Colonic mucosa (tissue), 4 donors: ENCODE data around the gene CD19. TPM values are rescaled to one million over a fixed set of nuclear protein-coding genes. Genes with fewer than 3 reads are reported as not detected.
"Not testable (repeated sequence)": the region's sequence is repeated elsewhere in the genome, so short reads cannot be mapped to it uniquely, and the experiment has no call there.

Experiments used
- DNase-seq: peaks from one replicate; pipeline ENCODE4 v3.0.0-alpha.2; 2020
- H3K27ac ChIP-seq: fragments of 200-600 bp; one replicate; pipeline ENCODE4 v1.8.0; 2021
- H3K27me3 ChIP-seq: fragments of 200-600 bp; one replicate; pipeline ENCODE4 v1.8.0; 2021
- H3K36me3 ChIP-seq: fragments of 200-600 bp; one replicate; pipeline ENCODE4 v1.8.0; 2021
- H3K4me1 ChIP-seq: fragments of 200-600 bp; one replicate; pipeline ENCODE4 v1.8.0; 2021; ENCODE audit warnings: mild to moderate bottlenecking
- H3K4me3 ChIP-seq: fragments of 200-600 bp; one replicate; pipeline ENCODE4 v1.8.0; 2021
- H3K9ac ChIP-seq, 2 donors: one replicate each; pipeline ENCODE4 v1.7.0; 2013; ENCODE audit warnings: control low read depth in 2 of 2, low read depth in 2 of 2, low read length in 2 of 2
- H3K9me3 ChIP-seq: fragments of 200-600 bp; one replicate; pipeline ENCODE4 v1.8.0; 2021
- CTCF ChIP-seq: fragments of 200-600 bp; IDR thresholded peaks from one replicate; pipeline ENCODE4 v1.8.0; 2022; ENCODE audit warnings: antibody characterized with exemption, mild to moderate bottlenecking
- intact Hi-C: fragments of 100-400 bp; cut with DNase I; formaldehyde crosslinking; loops from one replicate; pipeline ENCODE4 v1.14.1; 2022
- total RNA-seq, 2 donors: library from RNA; stranded (reverse); fragmentation: NEBNext Ultra II Directional in 1 of 2; extraction: Animal tissue kit (Norgen Biotek cat#: 25700) in 1 of 2; gene quantifications; one replicate each; pipeline ENCODE4 v1.2.1, GENCODE V29; 2021
- donor health status: healthy.
- donor health status: DM: no; HTN: no; CAD: no.
- donor health status: DM: no; HTN: no; CAD: no.

The CD19 gene
- total RNA-seq, 2 donors from 2014 or later = 0.40 to 0.74 TPM

GRCh38 chr16:28937222-28937876 lies 5.6 kb downstream of the CD19 start:
- DNase-seq = no peak
- H3K4me3 ChIP-seq = no peak overlapping the region
- intact Hi-C loops = no loop called here
- TF ChIP-seq CTCF = no peak
- H3K27me3 ChIP-seq = no peaks in the 10 kb centered on the region
- H3K27ac ChIP-seq = no peak overlapping the region
- no peak overlapping the region for H3K9ac ChIP-seq
- H3K36me3 ChIP-seq = no peaks in the 10 kb centered on the region
- H3K9me3 ChIP-seq = no peaks in the 10 kb centered on the region
- peaks cover 6% of the 10 kb centered on the region for H3K4me1 ChIP-seq

GRCh38 chr16:28938721-28939120 lies 7.0 kb downstream of the CD19 start:
- Histone ChIP-seq H3K9ac (no peak overlapping the region), H3K36me3 (no peaks in the 10 kb centered on the region), H3K27ac (no peak overlapping the region), H3K4me1 (peaks cover 6% of the 10 kb centered on the region), H3K27me3 (no peaks in the 10 kb centered on the region), H3K9me3 (no peaks in the 10 kb centered on the region), H3K4me3 (no peak overlapping the region)
- intact Hi-C loops = no loop called here
- TF ChIP-seq CTCF = no peak
- no peak for DNase-seq

GRCh38 chr16:28939825-28940224 lies 8.1 kb downstream of the CD19 start:
- not testable (repeated sequence) for H3K27me3 ChIP-seq, H3K36me3 ChIP-seq, H3K9me3 ChIP-seq, DNase-seq, H3K4me1 ChIP-seq, H3K9ac ChIP-seq, H3K27ac ChIP-seq, H3K4me3 ChIP-seq
- intact Hi-C loops = loop anchor here (10.0 kb wide), 1 partner anchor 115 kb away; the partner anchor contains the start of gene ATXN2L

GRCh38 chr16:28943281-28943680 lies 11.5 kb downstream of the CD19 start:
- intact Hi-C loops = loop anchor here (10.0 kb wide), 1 partner anchor 118 kb away; the partner anchor contains the start of gene ATXN2L
- Histone ChIP-seq H3K36me3 (no peaks in the 10 kb centered on the region), H3K27ac (no peak overlapping the region), H3K9ac (no peak overlapping the region), H3K9me3 (no peaks in the 10 kb centered on the region), H3K4me1 (peaks cover 4% of the 10 kb centered on the region), H3K4me3 (no peak overlapping the region), H3K27me3 (no peaks in the 10 kb centered on the region)
- no peak for DNase-seq
- no peak for TF ChIP-seq CTCF

GRCh38 chr16:28946681-28947080 lies 14.9 kb downstream of the CD19 start:
- Histone ChIP-seq H3K4me1 (peaks cover 4% of the 10 kb centered on the region), H3K27me3 (no peaks in the 10 kb centered on the region), H3K4me3 (no peak overlapping the region), H3K9me3 (no peaks in the 10 kb centered on the region), H3K27ac (no peak overlapping the region), H3K36me3 (no peaks in the 10 kb centered on the region), H3K9ac (no peak overlapping the region)
- no peak for DNase-seq
- intact Hi-C loops = loop anchor here (5.0 to 10.0 kb wide), 2 partner anchors 74 to 122 kb away; partner anchors contain the start of gene ATXN2L
- no peak for TF ChIP-seq CTCF

- peak; percentile 100 for DNase-seq
- H3K9me3 ChIP-seq = no peaks in the 10 kb centered on the region
- peak within 1 kb of the TSS; percentile 82 for H3K27ac ChIP-seq
- H3K4me1 ChIP-seq = peaks cover 7% of the 10 kb centered on the region
- peak within 1 kb of the TSS; percentile 76 to 94 for H3K9ac ChIP-seq
- H3K36me3 ChIP-seq = no peaks in the 10 kb centered on the region
- intact Hi-C loops = no loop called here
- peak within 1 kb of the TSS; percentile 99 for H3K4me3 ChIP-seq
- H3K27me3 ChIP-seq = no peaks in the 10 kb centered on the region
- TF ChIP-seq CTCF = no peak
Measured at GRCh38 chr16:28950648-28951409, 19.1 kb downstream of the CD19 start, which contains the start of gene NFATC2IP. Gene NFATC2IP, plus strand, starts transcription at chr16:28950937. Its CDS starts 75 bp downstream, at chr16:28951012.
